HAP-1 (cell line): ENCODE measurements around the gene WDTC1.
A peak's percentile ranks its signal among the peaks of the same experiment; 100 is the strongest.

Experiments
- DNase-seq, 2 experiments: peaks; one replicate each; pipeline ENCODE4 v3.0.0-alpha.2; 2016 to 2020; ENCODE audit warnings: low spot score in 2 of 2
- H3K27me3 ChIP-seq: fragments of 250-450 bp; sonication (Bioruptor Pico); 2 replicates; pipeline ENCODE4 v1.5.1; 2020; ENCODE audit warnings: low read depth, mild to moderate bottlenecking, moderate library complexity
- H3K36me3 ChIP-seq: fragments of 250-450 bp; sonication (Bioruptor Pico); replicated peaks from 2 replicates; pipeline ENCODE4 v1.5.1; 2020; ENCODE audit warnings: mild to moderate bottlenecking
- H3K4me1 ChIP-seq: fragments of 250-450 bp; sonication (Bioruptor Pico); 2 replicates; pipeline ENCODE4 v1.5.1; 2020; ENCODE audit warnings: mild to moderate bottlenecking
- H3K4me3 ChIP-seq: fragments of 250-450 bp; sonication (Bioruptor Pico); 2 replicates; pipeline ENCODE4 v1.5.1; 2020; ENCODE audit warnings: mild to moderate bottlenecking, moderate library complexity
- H3K9me3 ChIP-seq: fragments of 250-450 bp; sonication (Bioruptor Pico); 2 replicates; pipeline ENCODE4 v1.5.1; 2020; ENCODE audit warnings: mild to moderate bottlenecking, moderate library complexity
- in situ Hi-C: fragments of 300-500 bp; cut with MboI; formaldehyde crosslinking; loops from 3 replicates; pipeline ENCODE4 v1.14.3; 2020; ENCODE audit warnings: low sequenced_read_pairs, inconsistent platforms, mixed read lengths

The WDTC1 gene

DNA sequence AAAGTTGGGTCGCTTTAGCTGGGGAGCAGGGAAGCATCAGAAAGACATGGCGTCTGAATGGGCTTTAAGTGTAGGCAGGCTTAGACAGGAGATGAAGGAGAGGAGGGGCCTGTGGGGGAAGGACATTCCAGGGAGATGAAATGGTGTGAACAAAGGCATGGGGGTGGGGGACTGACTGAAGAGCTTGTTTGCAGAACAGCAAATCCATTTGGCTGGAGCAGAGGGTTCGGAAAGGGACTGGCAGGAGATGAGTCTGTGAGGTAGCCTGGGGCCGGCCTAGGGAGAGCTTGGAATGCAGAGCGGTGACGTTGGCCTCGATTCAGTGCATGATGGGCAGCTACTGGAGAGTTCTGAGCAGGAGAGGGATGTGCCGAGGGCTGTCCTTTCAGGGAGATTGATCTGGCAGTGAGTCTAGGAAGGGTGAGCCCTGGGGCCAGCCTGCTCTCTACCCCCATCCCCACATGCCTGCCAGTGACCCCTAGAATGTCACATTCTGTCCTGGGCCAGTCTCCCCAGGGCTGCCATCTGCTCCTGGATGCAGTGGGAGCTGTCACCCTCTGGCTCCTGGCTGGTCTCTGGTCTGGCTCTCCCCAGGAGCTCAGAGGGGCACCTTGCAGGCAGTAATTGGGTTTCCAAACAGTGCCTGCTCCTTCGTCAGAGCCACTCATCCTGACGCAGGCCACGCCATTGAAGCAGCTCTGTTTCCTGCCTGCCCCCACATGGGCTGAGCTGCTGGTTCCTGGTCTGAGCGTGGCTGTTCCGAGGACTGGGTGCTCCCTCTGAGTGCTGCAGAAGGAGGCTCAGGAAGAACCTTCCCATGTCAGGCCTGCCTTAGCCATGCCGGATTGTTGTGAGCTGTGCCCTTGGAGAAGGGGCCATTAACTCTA lies 65.2 kb downstream of the WDTC1 start:
- H3K4me3 ChIP-seq: no peak overlapping the region
- H3K9me3 ChIP-seq: no peaks in the 10 kb centered on the region
- H3K4me1 ChIP-seq: no peaks in the 10 kb centered on the region
- in situ Hi-C loops: loop anchor here (5.0 to 10.0 kb wide), 2 partner anchors 88 to 265 kb away; no protein-coding TSS in a partner anchor
- peak in 1 of 2 experiments; percentile 44 for DNase-seq
- H3K36me3 ChIP-seq: no peaks in the 10 kb centered on the region
- H3K27me3 ChIP-seq: no peaks in the 10 kb centered on the region

DNA sequence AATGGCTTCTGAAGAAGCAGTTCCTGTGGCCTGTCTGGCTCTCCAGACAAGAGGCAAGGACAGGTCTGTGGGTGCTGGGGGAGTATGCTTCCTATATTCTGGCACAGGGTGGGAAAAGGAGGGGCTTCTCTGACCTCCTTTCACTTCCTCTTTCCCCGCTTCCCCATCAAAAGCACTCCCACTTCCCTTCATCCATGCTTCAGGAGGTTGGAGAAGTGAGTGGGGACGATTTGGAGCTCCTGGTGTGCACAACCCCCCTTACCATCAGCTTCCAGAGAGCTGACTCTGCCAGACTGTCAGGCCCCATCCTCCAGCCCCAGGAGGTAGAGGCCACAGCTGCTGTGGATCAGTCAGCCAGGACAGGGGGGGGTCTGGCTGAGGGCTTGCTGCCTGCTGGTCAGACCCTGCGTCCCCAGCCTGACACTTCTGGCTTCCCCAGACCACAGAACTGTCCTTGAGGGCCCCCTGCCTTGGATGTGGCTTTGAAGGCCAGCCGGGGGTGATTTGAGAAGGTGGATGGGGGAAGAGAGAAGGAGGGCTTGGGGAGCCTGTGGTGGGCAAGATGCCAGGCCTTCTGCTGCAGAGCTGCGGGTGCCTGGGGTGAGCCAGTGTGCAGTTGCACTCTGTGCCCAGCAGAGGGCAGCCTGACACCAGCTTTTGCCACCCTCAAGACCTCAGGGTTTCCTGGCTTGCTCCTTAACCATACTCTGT lies 66.1 kb downstream of the WDTC1 start:
- no peaks in the 10 kb centered on the region for H3K9me3 ChIP-seq
- H3K4me3 ChIP-seq: no peak overlapping the region
- in situ Hi-C loops: loop anchor here (5.0 kb wide), 1 partner anchor 87 kb away; no protein-coding TSS in a partner anchor
- no peaks in the 10 kb centered on the region for H3K27me3 ChIP-seq
- H3K36me3 ChIP-seq: no peaks in the 10 kb centered on the region
- DNase-seq: peak; percentile 77 to 85
- no peaks in the 10 kb centered on the region for H3K4me1 ChIP-seq

DNA sequence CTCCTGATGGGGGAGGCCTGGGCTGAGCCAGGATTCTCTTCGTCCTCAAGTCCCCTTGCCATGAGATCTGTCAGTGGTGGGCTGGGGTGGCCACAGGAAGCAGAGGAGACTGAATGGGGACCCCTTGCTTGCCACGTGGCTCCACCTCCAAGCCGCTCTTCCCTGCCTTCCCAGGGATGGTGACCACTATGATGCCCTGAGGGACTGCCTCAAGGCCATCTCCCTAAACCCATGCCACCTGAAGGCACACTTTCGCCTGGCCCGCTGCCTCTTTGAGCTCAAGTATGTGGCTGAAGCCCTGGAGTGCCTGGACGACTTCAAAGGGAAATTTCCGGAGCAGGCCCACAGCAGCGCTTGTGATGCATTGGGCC lies 66.6 kb downstream of the WDTC1 start:
- Histone ChIP-seq H3K36me3 (no peaks in the 10 kb centered on the region), H3K9me3 (no peaks in the 10 kb centered on the region), H3K4me3 (no peak overlapping the region), H3K27me3 (no peaks in the 10 kb centered on the region), H3K4me1 (no peaks in the 10 kb centered on the region)
- DNase-seq: no peak
- in situ Hi-C loops: loop anchor here (5.0 kb wide), 1 partner anchor 86 kb away; no protein-coding TSS in a partner anchor

DNA sequence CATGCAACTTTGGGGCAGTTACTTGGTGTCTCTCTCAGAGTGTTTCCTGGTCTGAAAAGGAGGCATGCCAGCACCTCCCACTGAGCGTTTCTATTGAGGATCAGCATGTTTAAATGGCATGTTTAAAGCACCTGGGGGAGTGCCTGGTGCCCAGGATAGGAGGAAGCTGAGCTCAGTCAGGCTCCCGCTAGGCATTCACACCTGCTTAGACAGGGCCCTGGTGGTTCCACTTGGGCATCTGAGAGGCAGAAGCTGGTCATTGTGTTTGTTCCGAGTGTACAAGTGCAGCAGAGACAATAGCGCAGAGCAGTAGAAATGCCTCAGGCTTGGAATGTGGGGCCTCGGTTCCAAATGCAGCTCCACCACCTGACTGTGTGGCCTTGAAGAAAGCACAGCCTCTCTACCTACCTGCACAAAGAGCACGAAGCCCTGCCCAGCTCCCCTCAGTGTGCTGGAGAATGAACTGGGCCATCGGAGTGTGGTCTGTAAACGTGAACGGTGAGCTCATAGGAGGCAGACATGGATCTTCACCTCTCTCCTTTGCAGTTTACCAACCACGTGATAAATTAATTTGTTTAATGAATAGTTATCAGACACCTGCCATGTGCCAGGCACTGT lies 67.3 kb downstream of the WDTC1 start:
- Histone ChIP-seq H3K4me1 (no peaks in the 10 kb centered on the region), H3K27me3 (no peaks in the 10 kb centered on the region), H3K36me3 (no peaks in the 10 kb centered on the region), H3K9me3 (no peaks in the 10 kb centered on the region), H3K4me3 (no peak overlapping the region)
- in situ Hi-C loops: loop anchor here (5.0 kb wide), 1 partner anchor 86 kb away; no protein-coding TSS in a partner anchor
- DNase-seq: no peak

DNA sequence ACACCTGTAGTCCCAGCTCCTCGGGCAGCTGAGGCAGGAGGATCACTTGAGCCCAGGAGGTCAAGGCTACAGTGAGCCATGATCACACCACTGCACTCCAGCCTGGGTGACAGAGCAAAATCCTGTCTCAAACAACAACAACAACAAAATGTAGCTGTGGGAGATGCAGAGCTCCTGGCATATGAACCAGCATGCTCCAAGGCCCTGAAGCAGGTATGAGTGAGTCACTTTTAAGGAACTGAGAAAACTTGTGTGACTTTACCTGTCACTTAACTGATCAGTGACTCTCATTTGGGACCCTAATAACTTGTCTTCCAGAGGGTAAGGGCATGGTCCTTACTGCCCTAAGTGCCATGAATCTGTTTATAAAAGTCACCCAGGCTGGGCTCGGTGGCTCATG lies 68.2 kb downstream of the WDTC1 start:
- no peaks in the 10 kb centered on the region for H3K4me1 ChIP-seq

DNA sequence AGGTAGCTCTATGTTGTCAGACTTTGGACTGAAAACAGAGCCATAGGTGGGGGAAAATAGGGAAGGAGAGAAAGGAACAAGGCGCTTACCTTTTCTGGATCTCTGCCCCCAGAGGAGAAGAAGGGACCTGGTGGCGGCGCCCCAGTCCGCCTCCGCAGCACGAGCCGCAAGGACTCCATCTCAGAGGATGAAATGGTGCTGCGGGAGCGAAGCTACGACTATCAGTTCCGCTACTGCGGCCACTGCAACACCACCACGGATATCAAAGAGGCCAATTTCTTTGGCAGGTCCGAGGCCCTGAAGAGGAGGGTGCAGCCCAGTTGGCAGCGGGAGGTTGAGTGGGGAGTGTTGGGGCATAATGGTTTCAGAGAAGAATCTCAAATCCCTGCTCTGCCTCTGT lies 69.1 kb downstream of the WDTC1 start:
- H3K4me3 ChIP-seq: no peak overlapping the region
- H3K36me3 ChIP-seq: no peaks in the 10 kb centered on the region
- H3K9me3 ChIP-seq: no peaks in the 10 kb centered on the region
- DNase-seq: no peak
- in situ Hi-C loops: loop anchor here (5.0 kb wide), 1 partner anchor 84 kb away; no protein-coding TSS in a partner anchor
- H3K4me1 ChIP-seq: no peaks in the 10 kb centered on the region
- H3K27me3 ChIP-seq: no peaks in the 10 kb centered on the region

More for the DNA sequence above, 68.2 kb downstream of the WDTC1 start:
- no peak for DNase-seq
- Histone ChIP-seq H3K4me3 (no peak overlapping the region), H3K9me3 (no peaks in the 10 kb centered on the region), H3K36me3 (no peaks in the 10 kb centered on the region), H3K27me3 (no peaks in the 10 kb centered on the region)
- in situ Hi-C loops: loop anchor here (5.0 kb wide), 1 partner anchor 85 kb away; no protein-coding TSS in a partner anchor

DNA sequence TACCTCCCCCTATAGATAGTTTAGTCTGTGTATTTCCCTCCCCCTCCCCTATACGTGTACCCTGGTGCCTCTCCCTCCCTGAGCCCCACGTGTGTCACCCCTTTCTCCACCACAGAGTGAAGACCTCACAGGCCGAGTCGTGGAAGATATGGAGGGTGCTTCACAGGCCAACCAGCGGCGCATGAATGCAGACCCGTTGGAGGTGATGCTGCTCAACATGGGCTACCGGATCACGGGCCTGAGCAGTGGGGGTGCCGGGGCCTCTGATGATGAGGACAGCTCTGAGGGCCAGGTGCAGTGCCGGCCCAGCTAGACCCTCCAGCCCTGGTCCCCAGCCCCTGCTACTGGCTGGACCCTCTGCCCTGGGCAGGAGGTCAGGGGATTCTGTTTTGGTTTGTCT lies 71.6 kb downstream of the WDTC1 start:
- no peaks in the 10 kb centered on the region for H3K36me3 ChIP-seq
- in situ Hi-C loops: no loop called here

DNA sequence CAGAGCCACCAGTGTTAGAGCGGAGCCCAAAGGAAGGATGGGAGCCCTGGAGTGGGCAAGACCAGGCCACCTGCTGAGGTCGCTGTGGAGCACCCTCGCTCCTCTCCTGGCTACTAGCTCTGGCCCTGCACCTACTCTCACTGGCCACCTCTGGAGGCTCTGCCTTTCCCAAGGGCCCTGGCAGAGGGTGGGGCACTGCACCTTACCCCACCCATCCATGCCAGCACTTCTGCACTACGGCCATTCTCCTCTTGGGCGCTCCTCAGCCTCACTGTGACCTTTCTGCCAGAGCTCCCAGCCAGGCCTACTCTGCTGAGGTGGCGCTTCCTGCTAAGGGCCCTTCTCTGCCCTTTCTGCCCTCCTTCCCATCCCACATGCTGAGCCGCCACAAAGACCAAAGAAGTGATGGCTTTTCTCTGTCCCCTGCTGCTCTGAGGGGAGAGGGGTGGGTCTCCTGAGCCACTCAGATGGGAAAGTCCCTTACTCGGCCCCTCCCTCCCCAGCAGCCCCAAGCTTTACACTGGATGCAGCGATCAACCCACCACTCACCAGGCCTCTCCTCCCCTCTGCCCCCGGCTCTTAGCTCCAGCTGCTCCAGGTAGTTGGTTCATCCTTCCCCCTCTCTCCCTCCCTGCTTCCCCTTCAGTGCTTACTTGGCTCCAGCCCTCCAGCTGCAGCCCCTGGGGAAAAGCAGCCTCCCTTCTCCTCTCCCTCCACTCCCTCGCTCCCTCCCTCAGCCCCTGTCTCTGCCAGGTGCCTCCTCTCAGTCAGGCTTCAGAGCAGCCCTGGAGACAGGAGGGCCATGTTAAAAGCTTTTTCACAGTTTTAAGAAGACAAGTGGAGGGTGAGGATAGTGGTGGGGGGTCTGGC lies 72.7 kb downstream of the WDTC1 start:
- Histone ChIP-seq H3K4me3 (no peak overlapping the region), H3K27me3 (no peaks in the 10 kb centered on the region), H3K9me3 (no peaks in the 10 kb centered on the region), H3K36me3 (no peaks in the 10 kb centered on the region), H3K4me1 (no peaks in the 10 kb centered on the region)
- in situ Hi-C loops: no loop called here
- no peak for DNase-seq

More for the DNA sequence above, 71.6 kb downstream of the WDTC1 start:
- Histone ChIP-seq H3K4me1 (no peaks in the 10 kb centered on the region), H3K27me3 (no peaks in the 10 kb centered on the region), H3K4me3 (no peak overlapping the region), H3K9me3 (no peaks in the 10 kb centered on the region)
- DNase-seq: no peak

DNA sequence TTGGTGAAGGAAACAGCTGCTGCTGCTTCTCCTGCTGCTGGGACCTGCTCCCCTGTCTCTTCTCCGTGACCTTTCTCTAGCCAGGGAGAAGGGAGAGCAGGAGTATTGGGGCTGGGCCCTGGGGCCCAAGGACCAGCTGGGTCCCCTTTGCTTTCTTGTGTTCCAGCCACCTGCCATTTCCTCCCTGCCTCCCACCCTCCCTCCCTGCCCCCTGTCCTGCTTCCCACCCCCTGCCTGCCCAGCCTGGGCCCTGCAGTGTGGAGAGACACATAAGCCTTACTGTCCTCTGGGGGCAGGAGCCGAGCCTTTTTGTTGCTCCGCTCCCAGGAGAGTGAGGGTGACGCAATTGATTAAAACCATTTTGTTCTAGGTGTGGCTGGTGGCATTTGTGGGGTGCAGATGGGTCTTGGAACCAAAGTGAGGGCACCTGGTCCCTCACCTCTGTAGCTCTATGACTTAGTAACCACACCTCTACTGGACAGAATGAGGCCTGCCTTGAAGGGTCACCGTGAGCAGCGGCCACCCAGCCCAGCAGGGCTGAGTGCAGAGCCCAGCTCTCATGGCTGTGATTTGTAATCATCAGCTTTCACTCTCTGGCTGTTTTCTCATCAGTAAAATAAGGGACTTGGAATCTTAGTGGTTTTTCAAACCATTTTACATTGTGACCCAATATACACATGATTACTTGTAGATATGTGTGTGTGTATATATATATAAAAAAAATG lies 73.6 kb downstream of the WDTC1 start:
- Histone ChIP-seq H3K27me3 (no peaks in the 10 kb centered on the region), H3K4me1 (no peaks in the 10 kb centered on the region), H3K9me3 (no peaks in the 10 kb centered on the region), H3K36me3 (no peaks in the 10 kb centered on the region), H3K4me3 (no peak overlapping the region)
- in situ Hi-C loops: no loop called here
- no peak for DNase-seq

DNA sequence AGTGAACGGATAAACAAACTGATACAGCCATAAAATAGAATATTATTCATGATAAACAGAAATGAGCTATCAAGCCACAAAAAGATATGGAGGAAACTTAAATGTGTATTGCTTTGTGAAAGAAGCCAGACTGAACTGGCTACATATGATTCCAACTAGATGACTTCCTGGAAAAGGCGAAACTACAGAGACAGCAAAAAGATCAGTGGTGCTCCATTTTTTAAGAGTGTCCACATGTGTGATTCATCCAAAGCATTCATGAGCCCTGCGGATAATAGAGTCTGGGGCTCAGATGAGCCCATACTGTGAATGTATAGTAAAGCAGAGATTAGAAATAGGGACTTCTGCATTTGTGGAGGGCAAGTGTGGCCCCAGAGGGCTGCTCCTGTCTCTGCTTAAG lies 79.7 kb downstream of the WDTC1 start:
- Histone ChIP-seq H3K9me3 (no peaks in the 10 kb centered on the region), H3K4me3 (no peak overlapping the region), H3K4me1 (no peaks in the 10 kb centered on the region), H3K27me3 (0 out of 2 replicates have a peak, but pooled peaks cover 2% of the 10 kb centered on the region), H3K36me3 (no peaks in the 10 kb centered on the region)
- in situ Hi-C loops: no loop called here
- no peak for DNase-seq

DNA sequence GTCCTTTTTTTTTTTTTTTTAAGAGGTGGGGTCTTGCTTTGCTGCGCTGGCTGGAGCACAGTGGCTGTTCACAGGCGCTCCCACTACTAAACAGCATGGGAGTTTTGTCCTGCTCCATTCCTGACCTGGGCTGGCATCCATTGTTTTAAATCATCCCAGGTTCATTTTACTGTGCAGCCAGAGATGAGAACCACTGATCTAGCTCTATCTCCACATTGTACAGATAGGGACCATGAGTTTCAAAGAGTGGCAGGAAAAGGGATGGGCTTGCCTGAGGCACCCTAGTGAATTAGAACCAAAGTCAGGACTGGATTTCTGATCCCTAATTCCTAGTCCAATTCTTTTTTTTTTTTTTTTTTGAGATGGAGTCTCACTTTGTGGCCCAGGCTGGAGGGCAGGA lies 80.3 kb downstream of the WDTC1 start:
- no peak for DNase-seq
- in situ Hi-C loops: no loop called here
- Histone ChIP-seq H3K4me1 (no peaks in the 10 kb centered on the region), H3K4me3 (no peak overlapping the region), H3K27me3 (0 out of 2 replicates have a peak, but pooled peaks cover 2% of the 10 kb centered on the region), H3K36me3 (no peaks in the 10 kb centered on the region), H3K9me3 (no peaks in the 10 kb centered on the region)

DNA sequence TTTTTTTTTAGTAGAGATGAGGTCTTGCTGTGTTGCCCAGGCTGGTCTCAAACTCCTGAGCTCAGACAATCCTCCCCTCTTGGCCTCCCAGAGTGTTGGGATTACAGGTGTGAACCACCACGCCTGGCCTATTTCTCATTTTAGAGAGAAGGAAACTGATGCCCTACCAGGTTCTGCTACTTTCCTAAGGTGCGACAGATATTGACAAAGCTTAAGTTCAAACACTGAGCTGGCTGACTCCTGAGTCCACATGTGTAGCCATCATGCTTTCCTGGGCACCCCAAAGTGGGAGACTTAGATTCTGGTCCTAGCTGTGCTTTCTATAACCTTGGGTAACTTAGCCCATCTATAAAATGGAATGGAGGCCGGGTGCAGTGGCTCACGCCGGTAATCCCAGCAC lies 82.4 kb downstream of the WDTC1 start:
- no peaks in the 10 kb centered on the region for H3K4me1 ChIP-seq
- in situ Hi-C loops: no loop called here

More for the DNA sequence above, 82.4 kb downstream of the WDTC1 start:
- H3K27me3 ChIP-seq: 0 out of 2 replicates have a peak, but pooled peaks cover 2% of the 10 kb centered on the region
- no peaks in the 10 kb centered on the region for H3K9me3 ChIP-seq
- no peaks in the 10 kb centered on the region for H3K36me3 ChIP-seq
- no peak for DNase-seq
- H3K4me3 ChIP-seq: no peak overlapping the region
